ENCODE data around the gene TLE2. TPM values are rescaled to one million over a fixed set of nuclear protein-coding genes. Genes with fewer than 3 reads are reported as not detected.

The TLE2 gene
- total RNA-seq, 1 donor from 2014 or later, result not detected

DNA sequence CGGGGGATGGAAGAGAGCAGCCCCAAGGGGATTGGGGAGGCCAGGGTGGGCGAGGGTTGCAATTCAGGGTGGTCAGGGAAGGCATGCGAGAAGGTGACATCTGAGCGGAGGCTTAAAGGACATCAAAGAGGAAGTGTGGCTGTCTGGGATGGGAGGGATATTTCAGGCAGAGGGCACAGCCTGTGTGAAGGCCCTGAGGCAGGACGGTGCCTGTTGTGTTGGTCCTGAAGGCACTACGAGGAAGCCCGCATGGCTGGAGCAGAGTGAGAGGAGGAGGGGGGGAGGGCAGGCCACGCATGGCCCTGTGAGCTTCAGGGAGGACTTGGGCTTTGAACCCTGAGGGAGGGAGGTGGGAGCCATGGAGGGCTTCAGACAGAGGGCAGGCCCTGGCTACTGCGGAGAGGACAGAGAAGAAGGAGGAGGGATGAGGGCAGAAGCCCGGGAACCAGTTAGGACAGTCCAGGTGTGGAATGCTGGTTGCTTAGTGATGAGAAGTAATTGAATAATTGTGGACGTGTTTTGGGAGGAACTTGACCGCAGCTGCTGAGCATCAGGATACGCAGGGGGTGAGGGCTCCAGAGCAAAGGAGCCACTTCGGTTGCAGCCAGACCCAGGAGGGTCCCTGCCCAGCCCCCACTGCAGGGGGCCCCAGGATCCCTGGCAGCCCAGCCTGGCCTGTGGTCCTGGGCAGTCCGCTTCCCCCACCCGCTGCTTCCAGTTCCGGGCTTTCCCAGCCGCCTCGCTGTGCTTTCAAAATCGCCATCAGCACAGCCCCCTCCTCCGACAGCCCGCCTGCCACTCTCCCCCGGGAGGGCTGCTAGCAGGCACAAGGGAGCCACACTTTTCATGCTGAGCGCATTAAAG is 45.5 kb downstream of the TLE2 start:
- no peaks in the 10 kb centered on the region for H3K36me3 Mint-ChIP-seq
- Histone ChIP-seq H2AFZ (replicated peaks) (no peak overlapping the region), H3K9ac (no peak overlapping the region)

GRCh38 chr19:2982983-2983350 is 46.1 kb downstream of the TLE2 start:
- no peak for TF ChIP-seq EZH2phosphoT487 (IDR thresholded peaks at IDR 0.05)
- TF ChIP-seq CTCF (IDR thresholded peaks at IDR 0.05), result no peak
- TF ChIP-seq EZH2 (IDR thresholded peaks at IDR 0.05), result no peak
- no peaks in the 10 kb centered on the region for H3K36me3 Mint-ChIP-seq
- peak; percentile 42 for DNase-seq (ENCODE audit: low spot score)
- H3K27me3 ChIP-seq, result peaks cover 81% of the 10 kb centered on the region
- H4K20me1 ChIP-seq (ENCODE audit: low read depth), result peaks cover 25% of the 10 kb centered on the region
- no peak overlapping the region for H3K4me3 ChIP-seq
- peaks cover 26% of the 10 kb centered on the region for H3K4me1 ChIP-seq
- H3K79me2 ChIP-seq (ENCODE audit: low read depth), result no peaks in the 10 kb centered on the region
- no peak overlapping the region for H3K27ac Mint-ChIP-seq
- H3K36me3 ChIP-seq, result no peaks in the 10 kb centered on the region
- no peak overlapping the region for H2AFZ ChIP-seq (replicated peaks)
- H3K9me3 ChIP-seq (ENCODE audit: low read depth), result no peaks in the 10 kb centered on the region
- no peak overlapping the region for H3K9ac ChIP-seq
- no peak overlapping the region for H3K27ac ChIP-seq
- H3K9me3 Mint-ChIP-seq, result peaks cover 3% of the 10 kb centered on the region
- peaks cover 34% of the 10 kb centered on the region for H3K4me1 Mint-ChIP-seq
- H3K4me3 Mint-ChIP-seq, result no peak overlapping the region
- peak overlapping the region; percentile 69 for H3K4me2 ChIP-seq
- H3F3A ChIP-seq (ENCODE audit: low read depth), result peaks cover 39% of the 10 kb centered on the region
- peaks cover 57% of the 10 kb centered on the region for H3K27me3 Mint-ChIP-seq (ENCODE audit: insufficient read depth, low read depth)

More for the DNA sequence above, 45.5 kb downstream of the TLE2 start:
- H4K20me1 ChIP-seq (ENCODE audit: low read depth), result peaks cover 19% of the 10 kb centered on the region
- H3K4me1 ChIP-seq, result peaks cover 26% of the 10 kb centered on the region
- H3K4me3 ChIP-seq, result peak overlapping the region; percentile 19
- peak; percentile 72 for TF ChIP-seq EZH2phosphoT487 (IDR thresholded peaks at IDR 0.05)
- TF ChIP-seq EZH2 (IDR thresholded peaks at IDR 0.05), result no peak
- no peak for TF ChIP-seq CTCF (IDR thresholded peaks at IDR 0.05)
- H3K27ac Mint-ChIP-seq, result no peak overlapping the region
- H3K27me3 ChIP-seq, result peaks cover 74% of the 10 kb centered on the region
- H3K27ac ChIP-seq, result no peak overlapping the region
- no peaks in the 10 kb centered on the region for H3K9me3 ChIP-seq (ENCODE audit: low read depth)
- H3K4me2 ChIP-seq, result peak overlapping the region; percentile 69
- peak; percentile 92 for DNase-seq (ENCODE audit: low spot score)
- peaks cover 53% of the 10 kb centered on the region for H3K27me3 Mint-ChIP-seq (ENCODE audit: insufficient read depth, low read depth)
- H3F3A ChIP-seq (ENCODE audit: low read depth), result peaks cover 38% of the 10 kb centered on the region
- H3K9me3 Mint-ChIP-seq, result peaks cover 3% of the 10 kb centered on the region
- H3K79me2 ChIP-seq (ENCODE audit: low read depth), result no peaks in the 10 kb centered on the region
- no peak overlapping the region for H3K4me3 Mint-ChIP-seq
- H3K36me3 ChIP-seq, result no peaks in the 10 kb centered on the region
- peaks cover 37% of the 10 kb centered on the region for H3K4me1 Mint-ChIP-seq

DNA sequence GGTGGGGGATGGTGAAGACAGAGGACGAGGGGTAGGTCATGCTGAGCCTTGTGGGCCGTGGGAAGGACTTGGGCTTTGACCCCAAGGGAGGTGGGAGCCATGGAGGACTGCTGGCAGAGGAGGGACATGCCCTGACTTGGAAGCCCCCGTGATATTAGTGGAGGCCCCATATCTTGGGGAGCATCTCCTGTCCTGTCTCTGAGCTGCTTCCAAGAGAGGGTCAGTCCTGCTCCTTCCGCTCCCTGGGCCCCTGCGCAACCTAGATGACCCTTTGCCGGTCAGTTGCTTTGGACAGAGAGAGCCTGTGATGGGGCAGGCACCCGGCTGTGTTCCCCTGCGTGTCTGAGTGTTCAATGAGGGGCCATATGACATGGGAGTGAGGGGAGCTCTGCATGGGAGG is 46.5 kb downstream of the TLE2 start:
- H3F3A ChIP-seq (ENCODE audit: low read depth), result peaks cover 41% of the 10 kb centered on the region
- H3K4me1 ChIP-seq, result peaks cover 27% of the 10 kb centered on the region

More for the DNA sequence above, 46.5 kb downstream of the TLE2 start:
- TF ChIP-seq EZH2phosphoT487 (IDR thresholded peaks at IDR 0.05), result no peak
- no peak for TF ChIP-seq CTCF (IDR thresholded peaks at IDR 0.05)
- no peak for TF ChIP-seq EZH2 (IDR thresholded peaks at IDR 0.05)
- H3K27ac Mint-ChIP-seq, result no peak overlapping the region
- peaks cover 37% of the 10 kb centered on the region for H3K4me1 Mint-ChIP-seq
- no peaks in the 10 kb centered on the region for H3K36me3 Mint-ChIP-seq
- no peak for DNase-seq (ENCODE audit: low spot score)
- Histone ChIP-seq H3K9me3 (ENCODE audit: low read depth) (no peaks in the 10 kb centered on the region), H3K27me3 (peaks cover 85% of the 10 kb centered on the region), H3K27ac (no peak overlapping the region), H4K20me1 (ENCODE audit: low read depth) (peaks cover 30% of the 10 kb centered on the region), H2AFZ (replicated peaks) (no peak overlapping the region), H3K79me2 (ENCODE audit: low read depth) (no peaks in the 10 kb centered on the region), H3K4me2 (peak overlapping the region; percentile 69), H3K4me3 (no peak overlapping the region), H3K36me3 (no peaks in the 10 kb centered on the region), H3K9ac (no peak overlapping the region)
- peaks cover 60% of the 10 kb centered on the region for H3K27me3 Mint-ChIP-seq (ENCODE audit: insufficient read depth, low read depth)
- no peak overlapping the region for H3K4me3 Mint-ChIP-seq
- peaks cover 3% of the 10 kb centered on the region for H3K9me3 Mint-ChIP-seq

Data from neural progenitor cell (in vitro differentiated cells).